NT2/D1 (cell line): ENCODE measurements around the gene PALB2.
A peak's percentile ranks its signal among the peaks of the same experiment; 100 is the strongest.

Source experiments
- DNase-seq: peaks from one replicate; pipeline ENCODE4 v3.0.0-alpha.2; 2011; ENCODE audit warnings: low read depth, low spot score
- H3K27me3 ChIP-seq: 2 replicates; pipeline ENCODE4 v1.6.0; 2011; ENCODE audit warnings: mild to moderate bottlenecking; ENCODE audit not compliant: insufficient read length, insufficient read depth
- H3K36me3 ChIP-seq: 2 replicates; pipeline ENCODE4 v1.6.1; 2011; ENCODE audit warnings: mild to moderate bottlenecking, low read length, mixed read lengths; ENCODE audit not compliant: insufficient read depth, insufficient read length
- H3K4me1 ChIP-seq: 2 replicates; pipeline ENCODE4 v1.5.1; 2011; ENCODE audit not compliant: insufficient read depth, insufficient read length
- H3K4me3 ChIP-seq: 2 replicates; pipeline ENCODE4 v1.5.1; 2011; ENCODE audit warnings: low read depth; ENCODE audit not compliant: insufficient read length
- H3K9ac ChIP-seq: 2 replicates; pipeline ENCODE4 v1.6.0; 2011; ENCODE audit warnings: low read depth; ENCODE audit not compliant: insufficient read length
- H3K9me3 ChIP-seq: 2 replicates; pipeline ENCODE4 v1.5.1; 2011; ENCODE audit warnings: mild to moderate bottlenecking, low read length; ENCODE audit not compliant: insufficient read depth
- SUZ12 ChIP-seq: IDR thresholded peaks from 2 replicates; pipeline ENCODE4 v1.6.1; 2011; ENCODE audit not compliant: insufficient read length, insufficient read depth; ENCODE audit errors: extremely low read depth
- YY1 ChIP-seq: IDR thresholded peaks from 2 replicates; pipeline ENCODE4 v1.6.1; 2011; ENCODE audit not compliant: insufficient read length, insufficient read depth
- ZNF274 ChIP-seq: IDR thresholded peaks from 2 replicates; pipeline ENCODE4 v1.6.1; 2011; ENCODE audit warnings: mild to moderate bottlenecking, low read depth, low read length

Gene PALB2

GRCh38 chr16:23640931-23641765, at the start of gene PALB2, which contains the start of gene DCTN5:
Gene PALB2, minus strand, starts transcription at chr16:23641310. Its CDS starts 153 bp downstream, at chr16:23641157.
Gene DCTN5, plus strand, starts transcription at chr16:23641466. Its CDS starts 77 bp downstream, at chr16:23641543.
- H3K9me3 ChIP-seq: no peaks in the 10 kb centered on the region
- H3K36me3 ChIP-seq: peaks cover 64% of the 10 kb centered on the region
- no peaks in the 10 kb centered on the region for H3K4me1 ChIP-seq
- DNase-seq: peak; percentile 95
- H3K4me3 ChIP-seq: peak within 1 kb of the TSS; percentile 96
- no peaks in the 10 kb centered on the region for H3K27me3 ChIP-seq
- TF ChIP-seq YY1 (peak; percentile 41), ZNF274 (no peak)
- H3K9ac ChIP-seq: peak within 1 kb of the TSS; percentile 100

- Histone ChIP-seq H3K36me3 (peaks cover 90% of the 10 kb centered on the region), H3K9me3 (no peaks in the 10 kb centered on the region)
Measured at GRCh38 chr16:23689442-23690187, 48.5 kb upstream of the PALB2 start.

GRCh38 chr16:23687034-23687808, 46.1 kb upstream of the PALB2 start:
- no peak for TF ChIP-seq SUZ12
- TF ChIP-seq ZNF274: no peak
- TF ChIP-seq YY1: no peak

More at GRCh38 chr16:23689442-23690187, 48.5 kb upstream of the PALB2 start:
- Histone ChIP-seq H3K4me1 (peaks cover 10% of the 10 kb centered on the region), H3K4me3 (no peak overlapping the region), H3K27me3 (no peaks in the 10 kb centered on the region), H3K9ac (no peak overlapping the region)
- DNase-seq: no peak
- TF ChIP-seq ZNF274 (no peak), SUZ12 (no peak), YY1 (no peak)

GRCh38 chr16:23683487-23683886, 42.4 kb upstream of the PALB2 start:
- H3K27me3 ChIP-seq: no peaks in the 10 kb centered on the region
- no peaks in the 10 kb centered on the region for H3K9me3 ChIP-seq
- peaks cover 11% of the 10 kb centered on the region for H3K4me1 ChIP-seq
- H3K36me3 ChIP-seq: peaks cover 85% of the 10 kb centered on the region
- H3K9ac ChIP-seq: peak overlapping the region; percentile 42
- H3K4me3 ChIP-seq: no peak overlapping the region
- TF ChIP-seq YY1 (no peak), ZNF274 (no peak), SUZ12 (no peak)
- no peak for DNase-seq

More at GRCh38 chr16:23687034-23687808, 46.1 kb upstream of the PALB2 start:
- no peak for DNase-seq
- Histone ChIP-seq H3K9me3 (no peaks in the 10 kb centered on the region), H3K27me3 (no peaks in the 10 kb centered on the region), H3K9ac (no peak overlapping the region), H3K4me1 (peaks cover 7% of the 10 kb centered on the region), H3K36me3 (peaks cover 94% of the 10 kb centered on the region), H3K4me3 (no peak overlapping the region)

GRCh38 chr16:23682181-23682580, 41.1 kb upstream of the PALB2 start:
- TF ChIP-seq YY1 (no peak), SUZ12 (no peak), ZNF274 (no peak)
- peaks cover 72% of the 10 kb centered on the region for H3K36me3 ChIP-seq
- no peak overlapping the region for H3K9ac ChIP-seq
- peaks cover 11% of the 10 kb centered on the region for H3K4me1 ChIP-seq
- DNase-seq: no peak
- H3K4me3 ChIP-seq: no peak overlapping the region
- H3K27me3 ChIP-seq: no peaks in the 10 kb centered on the region
- no peaks in the 10 kb centered on the region for H3K9me3 ChIP-seq

DNA sequence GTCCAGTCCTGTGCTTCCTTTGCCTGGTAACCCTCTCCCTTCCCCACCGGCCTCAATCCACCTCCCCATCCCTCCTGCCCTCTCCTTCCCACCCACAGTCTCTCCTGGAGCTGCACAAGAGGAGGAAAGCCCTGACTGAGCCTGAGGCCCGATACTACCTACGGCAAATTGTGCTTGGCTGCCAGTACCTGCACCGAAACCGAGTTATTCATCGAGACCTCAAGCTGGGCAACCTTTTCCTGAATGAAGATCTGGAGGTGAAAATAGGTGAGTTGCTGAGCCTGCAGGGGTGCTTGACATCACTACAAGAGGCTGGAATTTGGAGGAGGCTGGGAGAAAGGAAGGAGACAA, 38.9 kb upstream of the PALB2 start:
- Histone ChIP-seq H3K4me3 (peak overlapping the region; percentile 97), H3K27me3 (no peaks in the 10 kb centered on the region), H3K9ac (peak overlapping the region; percentile 96), H3K9me3 (no peaks in the 10 kb centered on the region), H3K36me3 (peaks cover 58% of the 10 kb centered on the region), H3K4me1 (peaks cover 11% of the 10 kb centered on the region)
- no peak for TF ChIP-seq SUZ12
- no peak for TF ChIP-seq ZNF274
- no peak for TF ChIP-seq YY1
- DNase-seq: no peak
